C4-2B (cell line): Measurements from ENCODE around the gene MIGA2.
A peak's percentile ranks its signal among the peaks of the same experiment; 100 is the strongest.

Source experiments
- H3K27ac ChIP-seq: fragments of 450-650 bp; 2 replicates; pipeline ENCODE4 v1.5.1; 2017
- ZFX ChIP-seq: fragments of 450-650 bp; IDR thresholded peaks from 2 replicates; pipeline ENCODE4 v1.6.1; 2017
- TF ChIP-seq, protein P1 (sequence below): fragments of 450-650 bp; conservative IDR thresholded peaks from 2 replicates; pipeline ENCODE4 v1.5.1; 2017; ENCODE audit warnings: mild to moderate bottlenecking

Gene MIGA2

DNA sequence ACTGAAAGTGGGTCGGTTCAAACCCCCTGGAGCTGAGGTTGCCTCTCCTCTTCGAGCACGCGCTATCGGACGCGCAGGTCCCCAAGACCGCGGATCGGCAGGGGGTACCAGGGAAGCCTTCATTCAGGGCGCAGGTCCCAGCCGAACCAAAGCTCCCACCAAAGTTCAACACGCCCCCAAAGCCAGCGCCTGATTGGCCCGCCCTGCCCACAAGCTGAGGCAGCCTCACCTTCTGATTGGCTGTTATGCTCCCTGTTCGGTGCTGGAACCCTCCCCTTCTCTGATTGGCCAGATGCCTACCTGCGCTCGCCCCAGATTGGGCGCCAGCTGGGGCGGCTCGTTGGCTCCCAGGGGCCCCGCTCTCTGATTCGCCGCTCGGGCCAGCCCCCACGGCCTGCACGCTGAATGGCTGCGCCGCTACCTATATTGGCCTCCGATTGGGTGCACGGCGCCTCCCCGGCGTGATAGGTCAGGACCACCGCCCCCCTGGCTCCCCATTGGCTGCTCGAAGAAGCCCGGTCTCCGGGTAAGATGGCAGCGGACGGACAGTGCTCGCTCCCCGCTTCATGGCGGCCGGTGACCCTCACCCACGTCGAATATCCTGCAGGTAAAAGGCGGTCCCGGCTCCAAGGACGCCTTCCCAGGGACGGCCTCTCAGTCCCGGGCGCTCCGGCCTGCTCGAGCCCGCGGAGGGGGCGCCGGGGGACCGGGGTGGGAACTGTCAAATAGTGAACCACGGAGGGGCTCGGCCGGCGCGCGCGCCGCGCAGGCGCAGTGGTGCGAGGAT is 44.4 kb downstream of the MIGA2 start, which contains the start of gene DOLPP1:
Gene DOLPP1, plus strand, starts transcription at position 511 of the 787 bp plus-strand sequence. Its CDS starts 21 bp downstream, at position 532.
- no peak for TF ChIP-seq ZFX
- TF ChIP-seq, protein P1, sequence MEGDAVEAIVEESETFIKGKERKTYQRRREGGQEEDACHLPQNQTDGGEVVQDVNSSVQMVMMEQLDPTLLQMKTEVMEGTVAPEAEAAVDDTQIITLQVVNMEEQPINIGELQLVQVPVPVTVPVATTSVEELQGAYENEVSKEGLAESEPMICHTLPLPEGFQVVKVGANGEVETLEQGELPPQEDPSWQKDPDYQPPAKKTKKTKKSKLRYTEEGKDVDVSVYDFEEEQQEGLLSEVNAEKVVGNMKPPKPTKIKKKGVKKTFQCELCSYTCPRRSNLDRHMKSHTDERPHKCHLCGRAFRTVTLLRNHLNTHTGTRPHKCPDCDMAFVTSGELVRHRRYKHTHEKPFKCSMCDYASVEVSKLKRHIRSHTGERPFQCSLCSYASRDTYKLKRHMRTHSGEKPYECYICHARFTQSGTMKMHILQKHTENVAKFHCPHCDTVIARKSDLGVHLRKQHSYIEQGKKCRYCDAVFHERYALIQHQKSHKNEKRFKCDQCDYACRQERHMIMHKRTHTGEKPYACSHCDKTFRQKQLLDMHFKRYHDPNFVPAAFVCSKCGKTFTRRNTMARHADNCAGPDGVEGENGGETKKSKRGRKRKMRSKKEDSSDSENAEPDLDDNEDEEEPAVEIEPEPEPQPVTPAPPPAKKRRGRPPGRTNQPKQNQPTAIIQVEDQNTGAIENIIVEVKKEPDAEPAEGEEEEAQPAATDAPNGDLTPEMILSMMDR: no peak
- H3K27ac ChIP-seq: peak within 1 kb of the TSS; percentile 83

DNA sequence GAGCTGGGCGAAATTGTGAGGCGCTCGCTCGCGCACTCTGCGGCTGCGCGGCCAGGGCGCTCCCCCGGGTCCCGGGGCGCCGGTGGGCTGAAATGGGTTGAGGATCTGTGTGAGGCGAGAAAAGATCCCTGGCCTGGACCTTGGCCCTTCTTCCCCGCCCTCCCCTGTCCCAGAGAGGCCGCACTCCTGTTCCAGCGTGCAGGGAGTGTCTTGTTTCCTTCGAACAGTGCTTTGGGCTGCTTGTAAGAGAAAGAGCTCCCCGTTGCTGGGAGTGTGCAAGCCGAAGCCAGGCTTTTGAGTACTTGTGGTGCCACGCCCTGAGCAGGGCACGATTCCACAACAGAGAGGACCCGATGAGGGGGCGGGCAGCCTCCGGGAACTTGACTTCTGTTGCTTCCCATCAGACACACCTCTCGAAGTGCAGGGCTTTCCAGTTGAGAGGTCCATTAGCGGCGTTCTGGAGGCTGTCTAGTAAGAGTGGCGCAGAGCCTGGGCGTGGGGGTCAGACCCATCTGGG is 45.0 kb downstream of the MIGA2 start:
- peak overlapping the region; percentile 83 for H3K27ac ChIP-seq
- TF ChIP-seq, protein P1: no peak
- TF ChIP-seq ZFX: no peak

DNA sequence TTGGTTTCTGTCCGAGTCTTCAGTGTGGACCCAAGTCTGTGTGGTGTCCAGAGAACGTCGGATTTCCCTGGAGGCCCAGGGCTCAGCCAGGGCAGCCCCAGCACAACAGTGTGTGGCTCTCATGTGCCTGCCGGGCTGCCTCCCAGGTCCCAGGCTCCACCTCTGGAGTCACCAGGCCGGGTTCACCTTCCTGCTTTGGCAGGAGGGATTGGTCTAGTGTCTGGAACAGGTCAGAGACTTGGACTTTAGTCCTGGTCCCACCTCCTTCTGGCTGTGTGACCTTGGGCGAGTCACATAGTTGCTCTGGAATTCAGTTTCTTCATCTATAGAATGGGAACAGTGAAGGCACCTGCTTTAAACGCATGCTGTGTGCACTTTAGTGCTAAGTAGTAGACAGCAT is 47.7 kb downstream of the MIGA2 start:
- H3K27ac ChIP-seq: no peak overlapping the region
- TF ChIP-seq ZFX: no peak
- TF ChIP-seq, protein P1: no peak

DNA sequence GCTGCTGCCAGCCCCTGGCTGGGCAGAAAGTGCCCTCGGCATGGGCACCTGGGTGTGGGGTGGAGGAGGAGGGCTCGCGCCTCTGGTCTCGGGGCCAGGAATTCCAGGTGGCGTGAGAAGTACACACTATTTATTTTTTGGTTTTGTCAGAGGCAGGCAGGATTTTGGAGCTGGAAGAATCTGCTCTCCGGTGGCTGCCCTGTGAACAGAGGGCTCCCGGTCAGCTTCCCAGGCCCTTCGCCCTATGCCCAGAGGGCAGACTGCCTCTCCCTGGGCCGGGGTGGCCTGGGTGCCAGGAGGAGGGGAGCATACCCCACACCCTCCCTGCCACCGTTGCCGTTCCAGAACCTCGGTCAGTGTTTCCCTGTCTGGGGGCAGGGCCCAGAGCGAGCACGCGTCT is 52.8 kb downstream of the MIGA2 start:
- no peak overlapping the region for H3K27ac ChIP-seq
- TF ChIP-seq, protein P1: no peak
- TF ChIP-seq ZFX: no peak

DNA sequence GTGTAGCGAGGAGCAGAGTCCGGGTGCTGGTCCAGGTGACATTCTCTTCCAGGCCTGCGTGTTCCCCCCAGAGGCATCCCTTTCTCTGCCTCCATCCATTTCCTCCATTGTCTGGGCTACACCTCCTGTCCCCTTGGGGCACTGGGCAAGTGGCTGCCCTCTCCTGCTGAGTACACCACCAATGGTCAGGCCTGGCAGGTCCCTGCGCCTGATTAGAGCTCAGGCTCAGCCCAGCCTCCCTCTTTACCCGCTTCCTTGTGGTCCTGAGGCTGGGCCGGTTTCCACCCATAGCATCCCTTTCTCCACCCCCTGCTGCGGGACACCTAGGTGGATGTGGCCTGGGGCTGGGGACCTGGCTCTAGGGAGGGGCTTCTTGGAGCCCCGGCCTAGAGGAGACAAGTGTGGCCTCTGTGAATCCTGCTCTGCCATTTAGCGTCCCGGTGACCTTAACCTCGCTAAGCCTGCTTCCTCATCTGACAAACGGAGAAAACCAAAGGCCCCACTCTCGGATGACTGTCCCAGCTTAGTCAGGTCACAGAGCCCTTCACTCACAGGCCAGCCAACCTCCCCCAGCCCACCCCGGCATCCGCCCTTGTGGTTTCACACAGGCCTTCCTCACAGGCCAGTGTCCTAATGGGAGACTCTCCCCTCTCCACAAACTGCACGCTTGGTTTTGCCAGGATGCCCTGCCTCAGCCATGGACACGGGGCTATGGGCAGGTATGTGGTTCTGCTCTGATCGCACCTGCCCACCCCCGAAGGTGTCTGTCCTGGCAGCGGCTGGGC is 57.4 kb downstream of the MIGA2 start:
- no peak for TF ChIP-seq ZFX
- TF ChIP-seq, protein P1: no peak

DNA sequence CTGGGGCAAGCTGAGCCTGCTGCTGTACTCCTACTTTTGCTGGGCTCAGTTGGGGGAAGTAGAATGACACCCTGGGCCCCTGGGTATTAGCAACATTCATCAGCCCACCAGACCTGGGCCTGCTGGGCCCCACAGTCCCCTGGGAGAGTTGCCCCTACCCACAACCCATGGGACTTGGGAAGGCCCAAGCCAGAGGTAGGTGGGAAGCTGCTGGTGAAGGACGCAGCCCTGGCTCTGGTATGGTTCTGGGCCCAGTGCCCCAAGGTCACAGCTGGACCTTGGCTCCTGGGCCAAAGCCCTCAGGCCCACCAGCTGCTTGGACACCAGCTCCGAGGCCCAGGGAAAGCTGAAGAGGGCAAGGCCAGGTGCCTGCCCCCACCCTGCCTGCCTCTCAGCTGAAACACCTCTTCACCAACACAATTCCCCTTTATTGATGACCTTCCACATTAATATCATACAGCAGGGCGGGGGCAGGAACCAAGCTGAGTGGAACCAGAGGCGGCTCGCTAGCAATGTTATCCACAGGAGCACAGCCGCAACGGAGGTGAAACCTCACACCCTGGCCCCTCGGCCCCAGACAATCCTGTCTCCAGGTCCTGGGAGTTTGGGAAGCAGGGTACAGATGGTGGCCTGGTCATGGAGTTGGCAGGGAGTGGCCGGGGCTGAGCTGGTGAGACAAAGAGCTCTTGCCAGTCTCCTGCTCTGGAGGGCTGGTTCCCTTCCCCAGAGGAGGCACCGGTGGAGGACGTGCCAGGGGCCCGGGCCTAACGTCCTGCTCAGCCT is 58.2 kb downstream of the MIGA2 start:
- TF ChIP-seq ZFX: no peak
- TF ChIP-seq, protein P1: no peak
- no peak overlapping the region for H3K27ac ChIP-seq

More for the DNA sequence above, 57.4 kb downstream of the MIGA2 start:
- no peak overlapping the region for H3K27ac ChIP-seq
